HG02678 (cell line): Measurements from ENCODE around the gene BTF3.

Experiments
- ATAC-seq: cut with Tn5 transposase; IDR thresholded peaks from one replicate; pipeline ENCODE4 v1.9.1; 2021; ENCODE audit warnings: mild to moderate bottlenecking, moderate library complexity; ENCODE audit not compliant: unreplicated experiment

Gene BTF3

GRCh38 chr5:73519531-73520283 lies 21.5 kb downstream of the BTF3 start:
- ATAC-seq = peak; percentile 98

- no peak for ATAC-seq
Observed at GRCh38 chr5:73522989-73523388, 24.7 kb downstream of the BTF3 start.

- ATAC-seq = no peak
Observed at GRCh38 chr5:73523861-73524260, 25.6 kb downstream of the BTF3 start.

GRCh38 chr5:73525606-73526203 lies 27.5 kb downstream of the BTF3 start:
- ATAC-seq = no peak

GRCh38 chr5:73528248-73528647 lies 30.0 kb downstream of the BTF3 start:
- no peak for ATAC-seq

GRCh38 chr5:73529081-73529480 lies 30.8 kb downstream of the BTF3 start:
- ATAC-seq = no peak

GRCh38 chr5:73531356-73531755 lies 33.1 kb downstream of the BTF3 start:
- ATAC-seq = no peak

- no peak for ATAC-seq
Observed at GRCh38 chr5:73532195-73532594, 34.0 kb downstream of the BTF3 start.

GRCh38 chr5:73534011-73534644 lies 35.9 kb downstream of the BTF3 start:
- ATAC-seq = no peak

- no peak for ATAC-seq
Observed at GRCh38 chr5:73534971-73535370, 36.7 kb downstream of the BTF3 start.

- no peak for ATAC-seq
Observed at GRCh38 chr5:73539730-73540129, 41.5 kb downstream of the BTF3 start.

- ATAC-seq = no peak
Observed at GRCh38 chr5:73540192-73540591, 42.0 kb downstream of the BTF3 start.

- no peak for ATAC-seq
Observed at GRCh38 chr5:73542020-73542419, 43.8 kb downstream of the BTF3 start.

GRCh38 chr5:73544429-73545402 lies 46.5 kb downstream of the BTF3 start:
- ATAC-seq = no peak

GRCh38 chr5:73545403-73545779 lies 47.1 kb downstream of the BTF3 start:
- ATAC-seq = no peak

- no peak for ATAC-seq
Observed at GRCh38 chr5:73550016-73550415, 51.8 kb downstream of the BTF3 start.

GRCh38 chr5:73552642-73553041 lies 54.4 kb downstream of the BTF3 start:
- no peak for ATAC-seq
